Activated B cell treated with CpG ODN at 0.5 μM for 24 hours (primary cell): Measurements from ENCODE around the gene HCN4. TPM values are rescaled to one million over a fixed set of nuclear protein-coding genes. Genes with fewer than 3 reads are reported as not detected.

Experiments
- ATAC-seq: fragments of 200-7000 bp; cut with Tn5 transposase; one replicate; pipeline ENCODE4 v1.10.0; 2021; ENCODE audit warnings: low read depth, mild to moderate bottlenecking, moderate library complexity
- CTCF ChIA-PET: fragments of 350-600 bp; sonication (Branson Sonifier 250); formaldehyde crosslinking; loops from one replicate; lab custom pipeline; 2021; ENCODE audit warnings: antibody characterized with exemption; lab: Charles Lee
- POLR2A ChIA-PET: fragments of 350-600 bp; sonication (Branson Sonifier 250); formaldehyde crosslinking; loops from one replicate; lab custom pipeline; 2021; ENCODE audit warnings: antibody characterized with exemption; lab: Charles Lee
- DNase-seq: peaks from one replicate; pipeline ENCODE4 v3.0.0; 2022
- H3K27ac Mint-ChIP-seq: one replicate; pipeline ENCODE4 v1.8.0; 2020; ENCODE audit warnings: mixed read lengths
- H3K27me3 Mint-ChIP-seq: one replicate; pipeline ENCODE4 v1.8.0; 2021; ENCODE audit warnings: mixed read lengths
- H3K36me3 Mint-ChIP-seq: one replicate; pipeline ENCODE4 v1.8.0; 2021; ENCODE audit warnings: low read depth, mixed read lengths
- H3K4me1 Mint-ChIP-seq: one replicate; pipeline ENCODE4 v1.8.0; 2021; ENCODE audit warnings: mixed read lengths
- H3K4me3 Mint-ChIP-seq: one replicate; pipeline ENCODE4 v1.8.0; 2020; ENCODE audit warnings: mild to moderate bottlenecking, mixed read lengths
- H3K9me3 Mint-ChIP-seq: one replicate; pipeline ENCODE4 v1.8.0; 2020; ENCODE audit warnings: mixed read lengths
- CTCF ChIP-seq: fragments of 200-600 bp; IDR thresholded peaks from one replicate; pipeline ENCODE4 v1.8.0; 2022; ENCODE audit warnings: antibody characterized with exemption, mild to moderate bottlenecking
- intact Hi-C: fragments of 100-400 bp; cut with micrococcal nuclease; formaldehyde crosslinking; loops from one replicate; pipeline ENCODE4 v1.15.1; 2024
- total RNA-seq: library from RNA; stranded (reverse); gene quantifications from 2 replicates; pipeline ENCODE4 v1.2.3, GENCODE V29; 2022

HCN4 gene
- total RNA-seq, 1 donor from 2014 or later: not detected

- Mint-ChIP-seq H3K27ac (no peak overlapping the region), H3K4me3 (no peak overlapping the region), H3K9me3 (peaks cover under 1% of the 10 kb centered on the region), H3K4me1 (no peaks in the 10 kb centered on the region), H3K36me3 (no peaks in the 10 kb centered on the region), H3K27me3 (peaks cover 4% of the 10 kb centered on the region)
- ATAC-seq: no peak
- DNase-seq: no peak
- intact Hi-C loops: no loop called here
- no peak for TF ChIP-seq CTCF
- POLR2A ChIA-PET: no interaction called here
- CTCF ChIA-PET: no interaction called here
Measured at GRCh38 chr15:73352082-73352481, 16.7 kb downstream of the HCN4 start.

DNA sequence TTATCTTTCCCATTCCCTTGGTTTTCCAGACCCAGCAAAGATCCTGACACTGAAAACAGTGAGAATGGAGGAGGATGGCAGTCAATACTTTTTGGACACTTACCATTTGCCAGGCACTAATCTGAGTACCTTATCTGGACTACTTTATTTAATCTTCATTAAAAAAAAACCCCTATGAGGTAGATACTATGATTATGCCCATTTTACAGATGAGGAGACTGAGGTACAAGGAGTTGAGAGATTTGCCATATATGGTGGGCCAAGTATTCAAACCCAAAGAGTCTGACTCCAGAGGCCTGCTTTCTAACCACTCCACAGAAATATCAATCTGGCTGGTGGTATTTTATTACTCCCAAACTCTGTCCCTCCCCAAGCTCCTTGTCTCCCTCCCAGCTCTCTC, 19.6 kb downstream of the HCN4 start:
- ChIA-PET CTCF (no interaction called here), POLR2A (interaction anchor here (0.7 kb wide), 1 partner anchor 32 kb away, joined by 3 read pairs; no protein-coding TSS in a partner anchor)
- no peak for ATAC-seq

DNA sequence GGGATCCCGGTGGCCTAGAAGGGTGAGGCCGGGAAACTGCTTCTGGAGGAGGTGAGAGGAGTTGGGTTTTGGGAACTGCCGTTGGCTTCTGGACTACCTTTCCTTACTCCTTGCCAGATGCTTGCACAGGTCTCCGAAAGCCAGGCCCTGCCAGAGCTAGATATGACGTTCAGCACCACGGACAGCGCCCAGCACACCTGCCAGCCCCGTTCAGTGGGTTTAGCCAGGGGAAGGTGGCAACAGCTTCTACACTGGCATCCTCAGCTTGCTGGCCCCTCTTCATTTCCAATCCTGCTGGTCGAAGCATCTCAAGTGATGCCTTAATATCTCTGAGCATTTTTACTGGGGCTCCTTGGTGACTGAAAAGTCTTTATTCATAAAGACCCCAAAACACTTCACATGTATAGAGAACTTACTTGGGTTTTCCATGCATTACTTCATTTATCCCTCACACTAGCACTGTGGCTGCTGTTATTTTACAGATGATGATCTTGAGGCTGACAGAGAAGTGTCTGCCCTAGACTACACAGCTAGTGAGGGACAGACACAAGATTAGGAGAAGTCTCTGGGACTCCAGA, 21.9 kb downstream of the HCN4 start:
- Mint-ChIP-seq H3K4me3 (no peak overlapping the region), H3K9me3 (peaks cover 2% of the 10 kb centered on the region), H3K4me1 (no peaks in the 10 kb centered on the region), H3K27me3 (no peaks in the 10 kb centered on the region), H3K27ac (no peak overlapping the region), H3K36me3 (no peaks in the 10 kb centered on the region)
- ChIA-PET POLR2A (no interaction called here), CTCF (no interaction called here)
- intact Hi-C loops: no loop called here
- no peak for ATAC-seq
- no peak for TF ChIP-seq CTCF
- peak; percentile 28 for DNase-seq

More for the DNA sequence above, 19.6 kb downstream of the HCN4 start:
- H3K27ac Mint-ChIP-seq: no peak overlapping the region
- no peaks in the 10 kb centered on the region for H3K4me1 Mint-ChIP-seq
- peaks cover 2% of the 10 kb centered on the region for H3K9me3 Mint-ChIP-seq
- no peak for DNase-seq
- H3K27me3 Mint-ChIP-seq: peaks cover under 1% of the 10 kb centered on the region
- intact Hi-C loops: no loop called here
- H3K36me3 Mint-ChIP-seq: no peaks in the 10 kb centered on the region
- no peak for TF ChIP-seq CTCF
- no peak overlapping the region for H3K4me3 Mint-ChIP-seq

GRCh38 chr15:73345658-73346057, 23.1 kb downstream of the HCN4 start:
- H3K36me3 Mint-ChIP-seq: no peaks in the 10 kb centered on the region
- no peak overlapping the region for H3K27ac Mint-ChIP-seq
- no peak overlapping the region for H3K4me3 Mint-ChIP-seq
- no peaks in the 10 kb centered on the region for H3K4me1 Mint-ChIP-seq
- intact Hi-C loops: no loop called here
- ChIA-PET CTCF (no interaction called here), POLR2A (no interaction called here)
- ATAC-seq: no peak
- peaks cover 2% of the 10 kb centered on the region for H3K9me3 Mint-ChIP-seq
- no peak for DNase-seq
- TF ChIP-seq CTCF: no peak
- no peaks in the 10 kb centered on the region for H3K27me3 Mint-ChIP-seq

DNA sequence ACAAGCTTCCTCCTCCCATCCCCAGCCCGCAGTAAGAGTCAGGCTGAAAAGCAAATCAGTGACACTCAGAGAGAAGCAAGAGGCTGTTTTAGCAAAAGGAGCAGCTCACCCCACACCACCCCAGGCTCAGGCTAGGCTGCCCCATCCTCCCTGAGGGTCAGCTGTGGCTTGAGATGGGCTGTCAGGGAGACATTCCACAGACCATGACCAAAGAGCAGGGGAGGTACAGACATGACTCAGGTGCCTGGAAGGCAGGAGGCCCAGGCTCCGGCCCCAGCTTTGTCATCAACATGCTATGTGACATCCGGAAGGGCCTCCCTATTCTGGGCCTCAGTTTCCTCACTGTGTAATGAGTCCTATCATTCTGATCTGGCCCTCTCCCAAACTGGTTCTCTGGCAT, 24.7 kb downstream of the HCN4 start:
- DNase-seq (no peak), ATAC-seq (no peak)
- no peak overlapping the region for H3K27ac Mint-ChIP-seq
- H3K27me3 Mint-ChIP-seq: no peaks in the 10 kb centered on the region
- H3K36me3 Mint-ChIP-seq: no peaks in the 10 kb centered on the region
- no peaks in the 10 kb centered on the region for H3K4me1 Mint-ChIP-seq
- intact Hi-C loops: no loop called here
- TF ChIP-seq CTCF: no peak
- H3K4me3 Mint-ChIP-seq: no peak overlapping the region
- peaks cover 2% of the 10 kb centered on the region for H3K9me3 Mint-ChIP-seq
- POLR2A ChIA-PET: no interaction called here
- CTCF ChIA-PET: no interaction called here
